Measurements from ENCODE around the gene SH2D1B. TPM values are rescaled to one million over a fixed set of nuclear protein-coding genes. Genes with fewer than 3 reads are reported as not detected.
"Not testable (repeated sequence)": the region's sequence is repeated elsewhere in the genome, so short reads cannot be mapped to it uniquely, and the experiment has no call there.

SH2D1B gene
- total and polyA plus RNA-seq, 10 donors = 0.85 to 11.0 (median 4.6) TPM

GRCh38 chr1:162446946-162447345, 35.0 kb upstream of the SH2D1B start:
- peaks cover 0 to 29% (median 4%) of the 10 kb centered on the region in 7 donors for H3K27me3 ChIP-seq (replicated peaks in 1 of 7)
- H3K4me1 ChIP-seq = no peaks in the 10 kb centered on the region
- H3K36me3 ChIP-seq = no peaks in the 10 kb centered on the region
- no peak for DNase-seq
- intact Hi-C loops (cut with DNase I; ENCODE audit: low total_unique reads) = no loop called here
- no peak for TF ChIP-seq CTCF (IDR thresholded peaks at IDR 0.05 in 8 of 11, conservative IDR thresholded peaks at IDR 0.05 in 3 of 11)
- TF ChIP-seq POLR2AphosphoS5 (IDR thresholded peaks at IDR 0.05) = no peak
- TF ChIP-seq POLR2A (IDR thresholded peaks at IDR 0.05) = no peak
- H3K9me3 ChIP-seq = no peaks in the 10 kb centered on the region
- H3K27ac ChIP-seq = no peak overlapping the region
- WGBS, 5 donors = 83 to 92% (median 88%) methylated on average over 2 of the region's 2 CpGs
- H3K4me3 ChIP-seq = no peak overlapping the region

GRCh38 chr1:162444903-162445302, 33.0 kb upstream of the SH2D1B start:
- TF ChIP-seq POLR2AphosphoS5 (IDR thresholded peaks at IDR 0.05) (no peak), POLR2A (IDR thresholded peaks at IDR 0.05) (no peak), CTCF (IDR thresholded peaks at IDR 0.05 in 8 of 11, conservative IDR thresholded peaks at IDR 0.05 in 3 of 11) (no peak)
- Histone ChIP-seq H3K9me3 (no peaks in the 10 kb centered on the region), H3K4me1 (no peaks in the 10 kb centered on the region), H3K4me3 (no peak overlapping the region), H3K27me3 (replicated peaks in 1 of 7) (peaks cover 0 to 33% (median 4%) of the 10 kb centered on the region in 7 donors), H3K27ac (peak overlapping the region in 4 of 8 donors; percentile 8 to 66 (median 44)), H3K36me3 (no peaks in the 10 kb centered on the region)
- intact Hi-C loops (cut with DNase I; ENCODE audit: low total_unique reads) = no loop called here
- no peak for DNase-seq

- intact Hi-C loops (cut with DNase I; ENCODE audit: low total_unique reads); H3K36me3 ChIP-seq; H3K4me3 ChIP-seq; DNase-seq; H3K9me3 ChIP-seq; H3K27me3 ChIP-seq (replicated peaks in 1 of 7); H3K4me1 ChIP-seq; H3K27ac ChIP-seq: not testable (repeated sequence)
- 87 to 100% (median 92%) methylated on average over 11 to 41 of the region's 47 CpGs for WGBS, 5 donors
Measured at GRCh38 chr1:162432977-162433713, 21.2 kb upstream of the SH2D1B start.

- H3K4me1 ChIP-seq = no peaks in the 10 kb centered on the region
- no peak for DNase-seq
- no peak overlapping the region for H3K27ac ChIP-seq
- no peak for TF ChIP-seq CTCF (IDR thresholded peaks at IDR 0.05 in 8 of 11, conservative IDR thresholded peaks at IDR 0.05 in 3 of 11)
- no peaks in the 10 kb centered on the region for H3K36me3 ChIP-seq
- intact Hi-C loops (cut with DNase I; ENCODE audit: low total_unique reads) = no loop called here
- no peak overlapping the region for H3K4me3 ChIP-seq
- no peaks in the 10 kb centered on the region for H3K27me3 ChIP-seq (replicated peaks in 1 of 7)
- WGBS, 5 donors = 91 to 97% (median 94%) methylated on average over 4 of the region's 4 CpGs
- no peaks in the 10 kb centered on the region for H3K9me3 ChIP-seq
Measured at GRCh38 chr1:162430583-162430982, 18.6 kb upstream of the SH2D1B start.

Data from spleen (tissue), 11 donors.